HG03139 (cell line): ENCODE data around the gene PITPNB.

ENCODE experiments used
- ATAC-seq: cut with Tn5 transposase; IDR thresholded peaks from one replicate; pipeline ENCODE4 v1.9.1; 2021; ENCODE audit not compliant: unreplicated experiment

Gene PITPNB

DNA sequence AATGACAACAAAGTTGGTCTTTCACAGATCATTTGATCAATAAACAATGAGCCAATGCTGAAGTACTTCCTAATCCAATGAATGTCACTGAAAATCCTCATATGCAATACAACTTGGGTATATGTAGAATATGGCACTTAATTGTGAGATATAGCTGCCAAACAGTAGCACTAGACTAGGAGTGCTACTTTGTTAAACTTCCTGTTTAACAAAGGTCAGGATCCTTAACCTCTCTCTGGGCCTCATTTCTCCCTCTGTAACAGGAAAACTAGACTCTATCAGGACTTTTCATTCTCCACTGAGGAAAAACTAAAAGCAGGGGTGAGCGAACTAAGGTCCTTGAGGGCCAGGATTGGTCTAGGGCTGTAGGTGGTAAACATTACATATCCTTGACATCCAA, 56.1 kb downstream of the PITPNB start:
- no peak for ATAC-seq

DNA sequence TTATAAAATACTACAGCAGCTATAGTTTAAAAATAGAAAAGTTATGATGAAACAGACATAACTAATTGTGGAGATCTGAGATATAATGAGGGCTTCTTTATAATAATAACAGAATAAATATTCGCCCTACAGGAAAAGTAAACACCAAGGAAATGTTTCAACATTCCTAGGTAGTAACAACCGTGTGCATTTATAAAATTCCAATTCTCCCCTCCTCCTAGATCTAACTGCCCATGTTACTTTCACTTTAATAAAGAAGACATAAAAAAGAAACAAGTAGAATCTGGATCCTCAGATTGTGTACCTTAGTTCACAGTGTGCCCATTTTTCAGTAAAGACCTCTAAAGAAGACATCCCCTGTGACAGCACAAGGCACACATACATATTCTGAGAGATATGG, 59.7 kb downstream of the PITPNB start:
- ATAC-seq: no peak

DNA sequence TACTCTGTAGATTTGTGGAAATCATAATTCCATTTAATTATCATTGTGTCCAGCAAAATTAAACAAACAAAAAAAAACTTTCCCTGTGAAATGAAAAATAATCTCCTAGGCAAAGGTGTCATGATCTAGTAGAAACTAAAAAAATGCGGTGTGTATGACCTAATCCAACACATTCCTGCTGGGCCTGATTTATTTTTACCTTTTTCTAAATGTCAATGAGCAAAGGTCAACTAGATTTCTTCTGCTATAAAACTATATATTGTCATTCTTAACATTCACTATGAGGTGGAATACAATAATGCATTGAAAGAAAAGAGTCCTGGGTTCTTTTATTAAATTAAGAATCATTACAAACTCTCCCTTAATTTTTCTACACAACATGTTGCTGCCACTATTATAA, 60.4 kb downstream of the PITPNB start:
- ATAC-seq: no peak

GRCh38 chr22:27857443-27857842, 61.6 kb downstream of the PITPNB start:
- no peak for ATAC-seq

GRCh38 chr22:27856386-27856785, 62.7 kb downstream of the PITPNB start:
- ATAC-seq: no peak

DNA sequence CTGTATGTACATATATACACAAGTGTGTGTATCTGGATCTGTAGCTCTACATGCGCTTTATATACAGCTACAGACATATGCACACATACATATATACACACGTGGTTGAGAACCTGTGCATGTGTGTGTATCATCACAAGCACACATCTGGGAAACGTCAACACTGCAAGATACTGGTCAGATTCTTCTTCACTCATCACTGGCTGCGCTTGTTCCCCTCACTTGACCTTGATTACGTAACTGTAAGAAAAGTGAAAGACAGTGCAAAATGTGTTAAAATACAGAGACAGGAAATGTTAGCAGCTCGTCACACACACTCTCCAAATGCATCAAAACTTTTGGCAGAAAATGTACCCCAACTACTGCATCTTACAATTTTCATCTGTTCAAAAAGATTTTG, 65.6 kb downstream of the PITPNB start:
- no peak for ATAC-seq

- no peak for ATAC-seq
Measured at GRCh38 chr22:27851974-27852746, 66.9 kb downstream of the PITPNB start.

GRCh38 chr22:27850000-27850521, 69.0 kb downstream of the PITPNB start:
- no peak for ATAC-seq

DNA sequence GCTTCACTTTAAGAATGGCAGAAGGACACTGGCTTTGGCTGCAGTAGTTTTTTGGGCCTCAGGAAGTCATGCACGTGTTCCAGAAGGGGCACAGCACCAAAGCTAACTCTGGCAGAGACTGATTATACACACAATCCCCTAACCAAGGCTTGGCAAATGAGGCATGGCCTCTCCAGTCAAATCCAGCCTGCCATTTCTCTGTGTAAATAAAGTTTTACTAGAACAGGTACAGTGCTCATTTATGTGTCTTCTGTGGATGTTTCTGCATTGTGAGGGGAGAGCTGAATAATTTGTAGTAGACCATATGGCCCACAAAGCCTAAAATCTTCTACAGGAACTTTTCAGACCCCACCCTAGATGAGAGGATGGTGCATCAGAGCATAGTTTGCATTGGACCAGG, 71.1 kb downstream of the PITPNB start:
- no peak for ATAC-seq

- ATAC-seq: no peak
Measured at GRCh38 chr22:27846910-27847309, 72.1 kb downstream of the PITPNB start.

- no peak for ATAC-seq
Measured at GRCh38 chr22:27846248-27846757, 72.8 kb downstream of the PITPNB start.

DNA sequence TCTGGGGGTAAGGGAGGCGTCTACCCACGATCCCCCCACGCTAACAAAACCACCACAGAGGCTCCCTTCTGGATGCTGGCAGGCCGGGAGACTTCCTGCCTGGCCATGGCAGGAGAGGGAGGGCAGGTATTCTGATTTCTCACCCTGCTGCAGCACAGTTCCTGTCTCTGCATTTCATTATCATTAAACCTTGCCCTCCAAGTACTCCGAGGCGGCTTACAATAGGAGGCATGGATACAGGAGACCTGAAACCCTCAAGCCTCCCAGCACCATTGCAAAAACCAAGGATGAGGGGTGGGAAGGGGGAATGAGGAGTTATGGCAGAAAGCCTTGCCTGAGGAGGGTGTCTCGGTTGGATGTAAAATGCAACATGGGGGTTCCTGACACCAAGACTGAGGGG, 73.4 kb downstream of the PITPNB start:
- ATAC-seq: no peak

DNA sequence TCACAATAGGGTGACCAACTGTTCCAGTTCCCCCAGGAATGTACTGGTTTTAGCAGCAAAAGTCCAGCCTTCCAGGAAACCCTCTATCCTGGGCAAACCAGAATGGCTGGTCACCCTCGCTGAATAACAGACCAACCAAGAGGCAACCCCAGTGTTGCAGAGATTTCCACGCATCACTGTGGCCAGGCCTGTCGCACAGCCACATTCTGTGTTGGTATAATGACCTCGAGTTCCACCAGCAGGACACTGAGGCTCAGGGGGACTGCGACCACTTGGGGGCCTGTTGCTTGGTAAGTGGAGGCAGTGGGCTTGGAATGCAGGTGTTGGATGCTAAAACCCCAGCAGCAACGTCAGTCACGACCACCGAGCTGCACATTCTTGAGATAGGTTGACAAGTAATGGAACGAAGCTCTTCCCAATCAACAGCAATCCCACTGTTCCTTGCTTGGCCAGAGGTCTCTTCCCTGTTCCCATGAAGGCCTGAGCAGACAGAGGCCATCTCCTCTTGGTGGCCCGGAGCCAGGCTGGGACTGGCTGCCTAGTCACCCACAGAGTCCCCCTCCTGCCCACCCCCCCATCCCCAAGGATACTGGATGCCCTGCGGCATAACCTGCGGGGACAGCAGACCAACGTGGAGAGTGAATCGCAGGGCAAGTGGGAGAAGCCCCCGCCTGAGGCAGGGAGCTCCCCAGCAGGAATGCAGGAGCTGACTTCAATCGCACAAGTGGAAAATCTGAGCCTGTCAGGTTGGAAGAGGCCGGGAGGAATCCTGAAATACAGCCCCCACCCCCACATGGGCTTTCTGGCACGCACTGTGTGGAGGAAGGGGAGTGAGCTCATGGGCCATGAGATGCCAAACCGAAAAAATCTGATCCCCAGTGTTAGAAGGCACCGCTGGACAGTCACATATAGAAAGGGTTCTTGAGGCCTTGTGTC, 74.1 kb downstream of the PITPNB start:
- ATAC-seq: no peak

- ATAC-seq: no peak
Measured at GRCh38 chr22:27844256-27844655, 74.8 kb downstream of the PITPNB start.

DNA sequence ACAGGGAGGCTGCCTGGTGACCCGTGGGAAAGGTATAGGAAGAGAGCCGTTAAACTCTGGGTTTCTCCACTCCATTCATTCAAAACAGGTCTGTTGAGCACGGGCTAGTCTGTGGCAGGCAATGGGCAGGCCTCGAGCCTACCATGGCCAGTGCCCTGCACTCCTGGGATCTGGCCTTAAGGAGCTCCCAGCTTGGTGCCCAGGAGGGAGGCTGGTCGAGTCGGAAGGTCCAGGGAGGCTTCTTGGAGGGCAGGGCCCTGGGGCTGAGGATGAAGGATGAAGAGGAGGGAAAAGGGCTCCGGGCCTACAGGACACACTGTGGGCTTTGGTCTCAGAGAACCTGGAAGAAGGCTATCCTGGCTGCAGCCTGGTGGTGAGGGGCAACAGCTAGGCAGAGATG, 75.6 kb downstream of the PITPNB start:
- no peak for ATAC-seq

GRCh38 chr22:27842669-27843431, 76.2 kb downstream of the PITPNB start:
- no peak for ATAC-seq

DNA sequence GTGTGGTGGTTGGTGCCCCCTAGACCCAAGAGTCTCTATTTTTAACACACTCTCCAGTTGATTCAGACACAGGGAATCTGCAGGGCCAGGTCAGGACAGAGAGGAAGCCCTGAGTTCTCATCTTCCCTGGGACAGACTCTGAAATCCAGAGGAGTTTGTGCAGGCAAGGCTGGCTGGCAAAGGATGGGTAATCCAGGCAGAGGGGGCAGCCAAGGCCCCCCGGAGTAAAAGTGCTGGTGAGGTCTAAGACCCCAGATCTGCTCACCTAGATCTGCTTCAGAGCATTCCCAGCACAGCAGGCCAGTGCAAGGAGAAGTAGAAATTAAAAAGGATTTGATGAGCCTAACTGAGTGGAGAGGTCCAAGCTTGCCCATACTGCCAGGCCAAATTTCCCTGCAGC, 76.9 kb downstream of the PITPNB start:
- ATAC-seq: no peak

DNA sequence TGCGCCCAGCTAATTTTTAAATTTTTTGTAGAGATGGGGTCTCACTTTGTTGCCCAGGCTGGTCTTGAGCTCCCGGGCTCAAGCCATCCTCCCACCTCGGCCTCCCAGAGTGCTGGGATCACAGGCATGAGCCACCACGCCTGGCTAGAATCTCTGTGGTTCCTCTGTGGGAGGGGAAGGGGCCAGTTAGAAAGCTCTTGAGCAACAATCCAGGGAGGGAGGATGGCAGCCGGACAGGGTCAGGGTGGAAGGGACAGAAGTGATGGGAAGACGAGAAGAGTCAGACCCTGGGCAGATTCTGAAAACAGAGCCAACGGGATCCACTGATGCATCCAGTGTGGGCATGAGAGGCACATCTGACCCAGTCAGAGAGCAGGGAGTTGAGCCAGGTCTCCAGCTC, 78.6 kb downstream of the PITPNB start:
- ATAC-seq: no peak

DNA sequence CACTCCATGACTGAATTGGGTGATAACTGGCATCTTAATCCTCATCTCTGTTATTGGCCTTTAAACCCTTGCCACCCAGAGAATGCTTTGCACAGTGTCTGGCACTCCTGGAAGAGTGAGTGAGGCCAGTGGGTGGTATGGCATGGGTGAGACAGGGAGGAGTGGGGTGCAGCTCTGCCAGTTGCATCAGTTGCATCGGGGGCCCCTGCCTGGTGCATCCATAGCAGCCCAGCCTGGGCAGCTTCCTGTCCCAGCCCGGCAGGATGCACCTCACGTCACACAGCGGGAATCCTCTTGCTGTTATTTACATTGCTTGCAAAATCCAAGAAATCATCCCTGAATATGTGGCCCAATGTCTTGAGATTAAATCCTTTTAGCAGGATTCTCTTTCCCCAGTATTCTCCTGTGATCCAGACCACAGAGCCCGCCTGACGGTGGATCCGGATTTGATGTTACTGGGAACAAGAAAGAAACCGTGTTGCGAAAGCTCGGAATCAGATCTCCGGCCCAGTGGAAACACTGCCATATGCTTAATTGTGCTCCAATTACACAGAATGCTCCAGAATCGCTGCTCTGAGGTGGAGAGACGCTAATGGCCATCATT, 79.9 kb downstream of the PITPNB start:
- no peak for ATAC-seq

DNA sequence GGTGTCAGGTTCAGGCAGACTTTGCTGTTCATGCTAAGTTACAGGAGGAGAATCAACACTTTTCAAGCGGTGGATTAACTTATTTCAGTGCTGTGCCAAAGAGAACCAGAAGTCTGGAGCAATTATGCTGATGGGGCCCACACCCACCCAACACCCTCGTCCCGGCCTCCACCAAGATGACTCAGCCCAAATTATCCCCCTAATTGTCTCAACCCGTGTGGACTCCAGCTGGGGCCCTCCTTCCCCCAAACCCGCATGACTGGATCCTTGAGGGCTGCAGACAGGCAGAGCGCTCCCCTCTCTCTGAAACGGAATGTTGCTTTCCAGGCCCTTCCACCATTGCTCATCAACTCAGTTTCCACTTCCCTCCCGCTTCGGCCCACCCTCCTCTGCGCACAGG, 82.9 kb downstream of the PITPNB start:
- ATAC-seq: no peak

GRCh38 chr22:27835446-27835845, 83.6 kb downstream of the PITPNB start:
- no peak for ATAC-seq
